Measurements from ENCODE around the gene C2CD2. TPM values are rescaled to one million over a fixed set of nuclear protein-coding genes. Genes with fewer than 3 reads are reported as not detected.

The C2CD2 gene
- total and polyA plus RNA-seq, 2 experiments from 2014 or later, result 4.5 to 16.2 TPM

GRCh38 chr21:41919666-41920398 is 34.0 kb downstream of the C2CD2 start (continued):
- no peak for TF ChIP-seq JUNB (IDR thresholded peaks at IDR 0.05; ENCODE audit: unreplicated experiment)
- TF ChIP-seq CREB1 (CRISPR knock-in tag; IDR thresholded peaks at IDR 0.05; ENCODE audit: low read depth), result no peak
- no peak for TF ChIP-seq ZNF114 (CRISPR knock-in tag; IDR thresholded peaks at IDR 0.05)

GRCh38 chr21:41918561-41919358 is 35.1 kb downstream of the C2CD2 start:
- Histone ChIP-seq H3K4me1 (ENCODE audit: insufficient read depth) (no peaks in the 10 kb centered on the region), H2AFZ (no peak overlapping the region), H3K27ac (ENCODE audit: low read depth) (no peak overlapping the region), H3K27me3 (ENCODE audit: insufficient read depth) (no peaks in the 10 kb centered on the region), H3K4me2 (no peak overlapping the region), H3K9me2 (ENCODE audit: insufficient read depth) (no peaks in the 10 kb centered on the region), H3K36me3 (ENCODE audit: insufficient read depth) (no peaks in the 10 kb centered on the region), H4K20me1 (replicated peaks; ENCODE audit: insufficient read depth) (no peaks in the 10 kb centered on the region), H3K79me2 (replicated peaks; ENCODE audit: insufficient read depth) (no peaks in the 10 kb centered on the region), H3K4me3 (no peak overlapping the region), H3F3A (replicated peaks; ENCODE audit: low read depth) (no peaks in the 10 kb centered on the region)
- Mint-ChIP-seq H3K36me3 (ENCODE audit: low read depth) (peaks cover 16% of the 10 kb centered on the region), H3K4me1 (no peaks in the 10 kb centered on the region), H3K4me3 (no peak overlapping the region), H3K9me3 (peaks cover 3% of the 10 kb centered on the region; the same call in 1 of the 3 replicates), H3K27ac (no peak overlapping the region), H3K27me3 (ENCODE audit: insufficient read depth, low read depth, poor library complexity) (peaks cover 4% of the 10 kb centered on the region)
- DNase-seq (ENCODE audit: low spot score) (no peak), ATAC-seq (no peak)
- TF ChIP-seq CREB1 (CRISPR knock-in tag; IDR thresholded peaks at IDR 0.05; ENCODE audit: low read depth), result no peak
- TF ChIP-seq JUNB (IDR thresholded peaks at IDR 0.05; ENCODE audit: unreplicated experiment), result no peak
- TF ChIP-seq STAT1 (IDR thresholded peaks at IDR 0.05; ENCODE audit: unreplicated experiment), result no peak
- TF ChIP-seq REST (IDR thresholded peaks at IDR 0.05; ENCODE audit: unreplicated experiment), result no peak
- no peak for TF ChIP-seq ZNF331 (CRISPR knock-in tag; IDR thresholded peaks at IDR 0.05; ENCODE audit: low read depth)
- TF ChIP-seq ZNF114 (CRISPR knock-in tag; IDR thresholded peaks at IDR 0.05), result no peak
- TF ChIP-seq EZH2 (IDR thresholded peaks at IDR 0.05; ENCODE audit: low read depth, unreplicated experiment), result no peak
- TF ChIP-seq NANOG (IDR thresholded peaks at IDR 0.05; ENCODE audit: borderline replicate concordance), result no peak
- TF ChIP-seq CTCF (conservative IDR thresholded peaks at IDR 0.05; ENCODE audit: low read depth in 2 of 2), result no peak
- TF ChIP-seq ZNF462 (CRISPR knock-in tag; IDR thresholded peaks at IDR 0.05), result no peak
- no peak for TF ChIP-seq EZH2phosphoT487 (IDR thresholded peaks at IDR 0.05; ENCODE audit: unreplicated experiment)
- TF ChIP-seq POLR2AphosphoS5 (IDR thresholded peaks at IDR 0.05; ENCODE audit: low read depth), result no peak
